H1 (cell line): ENCODE data around the gene CFD. TPM values are rescaled to one million over a fixed set of nuclear protein-coding genes. Genes with fewer than 3 reads are reported as not detected.
A peak's percentile ranks its signal among the peaks of the same experiment; 100 is the strongest.

Experiments used
- CTCF ChIA-PET: fragments of 300-600 bp; sonication (Branson Sonifier 250); formaldehyde crosslinking; loops from one replicate; lab custom pipeline; 2021; ENCODE audit not compliant: partially characterized antibody; lab: Charles Lee
- POLR2A ChIA-PET: fragments of 300-600 bp; sonication (Branson Sonifier 250); formaldehyde crosslinking; loops from one replicate; lab custom pipeline; 2021; ENCODE audit warnings: inconsistent platforms; ENCODE audit not compliant: partially characterized antibody; lab: Charles Lee
- DNase-seq, 2 experiments: peaks; one replicate each; pipeline versions ENCODE4 v3.0.0 to v3.0.0-alpha.2; 2010 to 2022; ENCODE audit warnings: low spot score in 2 of 2, low read depth in 1 of 2, mixed read lengths in 1 of 2
- FAIRE-seq: peaks from 2 replicates; lab custom pipeline; 2011; peaks lifted over from hg19 to GRCh38; lab: Jason Lieb, UNC
- H2AFZ ChIP-seq: 2 replicates; pipeline ENCODE4 v1.8.1; 2012; ENCODE audit warnings: low read length, inconsistent platforms
- H2AK5ac ChIP-seq: 2 replicates; pipeline ENCODE4 v1.6.1; 2013; ENCODE audit warnings: low read depth, low read length
- H2BK120ac ChIP-seq: replicated peaks from 2 replicates; pipeline ENCODE3; 2013; ENCODE audit warnings: low read depth, low read length, inconsistent platforms
- H2BK12ac ChIP-seq: 2 replicates; pipeline ENCODE4 v1.6.1; 2013; ENCODE audit warnings: low read depth, low read length
- H2BK15ac ChIP-seq: 2 replicates; pipeline ENCODE4 v1.6.1; 2013; ENCODE audit warnings: low read length
- H2BK20ac ChIP-seq: 2 replicates; pipeline ENCODE4 v1.6.1; 2013; ENCODE audit warnings: low read length
- H2BK5ac ChIP-seq: 2 replicates; pipeline ENCODE4 v1.6.1; 2013; ENCODE audit warnings: low read depth, low read length
- H3K14ac ChIP-seq: 2 replicates; pipeline ENCODE4 v1.6.1; 2013; ENCODE audit warnings: inconsistent platforms; ENCODE audit not compliant: insufficient read length
- H3K18ac ChIP-seq: 2 replicates; pipeline ENCODE4 v1.6.1; 2013; ENCODE audit warnings: low read length; ENCODE audit errors: extremely low read depth
- H3K23ac ChIP-seq: 2 replicates; pipeline ENCODE4 v1.6.1; 2013; ENCODE audit warnings: inconsistent platforms; ENCODE audit not compliant: insufficient read length
- H3K23me2 ChIP-seq: 2 replicates; pipeline ENCODE4 v1.6.1; 2013; ENCODE audit warnings: low read depth, low read length
- H3K27ac ChIP-seq: 2 replicates; pipeline ENCODE4 v1.6.1; 2011; ENCODE audit warnings: low read depth, low read length, inconsistent platforms
- H3K27me3 ChIP-seq, 4 experiments: replicated peaks in 1 of 4; 1 replicate in 1 of 4; 2 replicates in 3 of 4; pipeline versions ENCODE4 v1.6.1 to v1.8.1; 2011 to 2013; ENCODE audit warnings: low read length in 3 of 4, mild to moderate bottlenecking in 3 of 4, inconsistent platforms in 2 of 4, mixed read lengths in 2 of 4, moderate library complexity in 1 of 4; ENCODE audit not compliant: control insufficient read depth in 3 of 4, insufficient read depth in 3 of 4; ENCODE audit errors: extremely low read depth in 1 of 4
- H3K36me3 ChIP-seq, 4 experiments: 2 replicates each; pipeline versions ENCODE4 v1.6.1 to v1.8.1; 2011 to 2013; ENCODE audit warnings: mild to moderate bottlenecking in 4 of 4, low read length in 3 of 4, moderate library complexity in 2 of 4, control low read depth in 1 of 4, inconsistent platforms in 1 of 4; ENCODE audit not compliant: insufficient read depth in 4 of 4, control insufficient read depth in 2 of 4
- H3K4ac ChIP-seq: replicated peaks from 2 replicates; pipeline ENCODE3; 2013; ENCODE audit warnings: low read length, low read depth, mixed read lengths, inconsistent platforms; ENCODE audit not compliant: insufficient read length
- H3K4me1 ChIP-seq, 4 experiments: replicated peaks in 1 of 4; 1 replicate in 1 of 4; 2 replicates in 3 of 4; pipeline versions ENCODE4 v1.6.1 to v1.8.1; 2011 to 2013; ENCODE audit warnings: low read length in 3 of 4, inconsistent platforms in 2 of 4, mixed read lengths in 1 of 4; ENCODE audit not compliant: insufficient read depth in 4 of 4, control insufficient read depth in 3 of 4
- H3K4me2 ChIP-seq, 2 experiments: 2 replicates each; pipeline versions ENCODE4 v1.6.1 to v1.8.1; 2011 to 2013; ENCODE audit warnings: low read depth in 2 of 2, low read length in 2 of 2, control low read depth in 1 of 2, inconsistent platforms in 1 of 2, mild to moderate bottlenecking in 1 of 2; ENCODE audit not compliant: insufficient read depth in 1 of 2
- H3K4me3 ChIP-seq, 4 experiments: fragments of 200-600, 300-600 bp in 1 of 4; sonication (generic), shearing (Covaris generic), sonication (Bioruptor Twin) in 1 of 4; 2 replicates each; pipeline versions ENCODE4 v1.5.1 to v1.8.1; 2011 to 2016; ENCODE audit warnings: low read length in 4 of 4, low read depth in 3 of 4, control low read depth in 2 of 4, inconsistent platforms in 2 of 4, mild to moderate bottlenecking in 2 of 4, mixed read lengths in 1 of 4, moderate library complexity in 1 of 4; ENCODE audit not compliant: insufficient read depth in 2 of 4; ENCODE audit errors: extremely low read depth in 1 of 4
- H3K56ac ChIP-seq: replicated peaks from 2 replicates; pipeline ENCODE3; 2013; ENCODE audit warnings: low read depth, mild to moderate bottlenecking, mixed read lengths, low read length, inconsistent platforms; ENCODE audit not compliant: insufficient read length
- H3K79me1 ChIP-seq: 2 replicates; pipeline ENCODE4 v1.6.1; 2013; ENCODE audit warnings: low read depth, low read length, control low read depth
- H3K79me2 ChIP-seq, 2 experiments: 2 replicates each; pipeline versions ENCODE4 v1.6.1 to v1.8.1; 2012 to 2013; ENCODE audit warnings: low read length in 2 of 2, mild to moderate bottlenecking in 2 of 2, inconsistent platforms in 1 of 2; ENCODE audit not compliant: insufficient read depth in 2 of 2, control insufficient read depth in 1 of 2
- H3K9ac ChIP-seq, 4 experiments: replicated peaks in 1 of 4; 1 replicate in 1 of 4; 2 replicates in 3 of 4; pipeline versions ENCODE4 v1.6.1 to v1.8.1; 2011 to 2013; ENCODE audit warnings: low read depth in 3 of 4, low read length in 3 of 4, control low read depth in 2 of 4, mild to moderate bottlenecking in 2 of 4, moderate library complexity in 2 of 4, inconsistent platforms in 1 of 4; ENCODE audit errors: extremely low read depth in 1 of 4
- H3K9me3 ChIP-seq, 2 experiments: 2 replicates each; pipeline versions ENCODE4 v1.6.1 to v1.8.1; 2012 to 2013; ENCODE audit warnings: mild to moderate bottlenecking in 2 of 2, moderate library complexity in 2 of 2, control low read depth in 1 of 2, inconsistent platforms in 1 of 2, low read depth in 1 of 2, low read length in 1 of 2, mixed read lengths in 1 of 2; ENCODE audit not compliant: insufficient read depth in 2 of 2
- H4K20me1 ChIP-seq, 2 experiments: replicated peaks in 1 of 2; 2 replicates each; pipeline versions ENCODE3 to v1.8.1; 2011 to 2013; ENCODE audit warnings: inconsistent platforms in 2 of 2, low read length in 2 of 2, mild to moderate bottlenecking in 1 of 2; ENCODE audit not compliant: insufficient read depth in 2 of 2, control insufficient read depth in 1 of 2
- H4K5ac ChIP-seq: 2 replicates; pipeline ENCODE4 v1.6.1; 2013; ENCODE audit warnings: low read length, low read depth, mixed read lengths, inconsistent platforms; ENCODE audit not compliant: insufficient read length
- H4K8ac ChIP-seq: 2 replicates; pipeline ENCODE4 v1.8.0; 2013; ENCODE audit warnings: mild to moderate bottlenecking, moderate library complexity, low read length, inconsistent platforms; ENCODE audit not compliant: insufficient read depth; ENCODE audit errors: extremely low read depth
- H4K91ac ChIP-seq: replicated peaks from 2 replicates; pipeline ENCODE3; 2013; ENCODE audit warnings: low read length, mixed read lengths, inconsistent platforms; ENCODE audit not compliant: insufficient read length
- GABPA ChIP-seq: IDR thresholded peaks from 2 replicates; pipeline ENCODE4 v1.6.1; 2011; ENCODE audit warnings: mild to moderate bottlenecking, low read length, moderate library complexity, borderline replicate concordance; ENCODE audit not compliant: insufficient read depth
- POLR2AphosphoS5 ChIP-seq: IDR thresholded peaks from 2 replicates; pipeline ENCODE4 v1.6.1; 2011; ENCODE audit warnings: low read depth, low read length
- WGBS, 2 experiments: shearing (Covaris generic) in 1 of 2; methylation state at CpG; one replicate each; pipeline versions ENCODE4 v1.1.6 to v1.1.7; 2013 to 2015; ENCODE audit warnings: low lambda C conversion rate in 2 of 2, mixed read lengths in 2 of 2, inconsistent platforms in 1 of 2, low coverage in 1 of 2, missing lambda C conversion rate in 1 of 2; ENCODE audit not compliant: insufficient replicate concordance in 2 of 2, insufficient coverage in 1 of 2, insufficient read length in 1 of 2; ENCODE audit errors: extremely low coverage in 1 of 2, missing lambda C conversion rate in 1 of 2; 5-methylcytosine and 5-hydroxymethylcytosine counted together
- polyA plus RNA-seq, 7 experiments: library from polyadenylated mRNA; depleted of rRNA in 3 of 7; stranded (reverse) in 5 of 7; unstranded in 2 of 7; fragments of >200 nt in 5 of 7; fragments of 200-250 nt in 2 of 7; gene quantifications; 1 replicate in 5 of 7; 2 replicates in 1 of 7; 4 replicates in 1 of 7; pipeline versions ENCODE4 v1.2.1 to v1.2.3, GENCODE V29; 2011 to 2013; ENCODE audit warnings: missing spikeins in 2 of 7, mixed read lengths in 2 of 7
- total RNA-seq: library from RNA; stranded (reverse); fragmentation: NEBNext Ultra II Directional; extraction: Animal tissue kit (Norgen Biotek cat#: 25700); gene quantifications from 2 replicates; pipeline ENCODE4 v1.2.1, GENCODE V29; 2021

CFD gene
- total and polyA plus RNA-seq, 2 of the 8 experiments (the other 6 are each of a cell fraction or from before 2014, with no cell fraction given): 1.7 to 2.8 TPM

- Histone ChIP-seq H3K56ac (peak overlapping the region; percentile 59), H4K8ac (no peak overlapping the region), H4K20me1 (peaks cover 2 to 21% of the 10 kb centered on the region in 2 experiments), H3K27ac (no peak overlapping the region), H2BK5ac (no peak overlapping the region), H3K23ac (no peak overlapping the region), H3K4me1 (no peaks in the 10 kb centered on the region), H3K9ac (no peak overlapping the region), H4K5ac (no peak overlapping the region), H3K4me3 (no peak overlapping the region), H3K23me2 (peaks cover 14% of the 10 kb centered on the region; the same call in 1 of the 2 replicates), H3K79me2 (peaks cover 0 to 13% of the 10 kb centered on the region in 2 experiments; a peak in 1 of 4 replicates), H3K14ac (no peak overlapping the region), H3K9me3 (no peaks in the 10 kb centered on the region), H2BK20ac (no peak overlapping the region), H4K91ac (no peak overlapping the region), H3K79me1 (peaks cover 5% of the 10 kb centered on the region; the same call in 1 of the 2 replicates), H2AFZ (no peak overlapping the region), H2BK120ac (no peak overlapping the region), H3K36me3 (peaks cover 7 to 43% (median 15%) of the 10 kb centered on the region in 4 experiments; a peak in 7 of 8 replicates), H2AK5ac (no peak overlapping the region), H2BK15ac (no peak overlapping the region), H3K4ac (no peak overlapping the region), H2BK12ac (no peak overlapping the region), H3K27me3 (no peaks in the 10 kb centered on the region), H3K4me2 (no peak overlapping the region), H3K18ac (no peak overlapping the region)
- FAIRE-seq: no peak
- ChIA-PET CTCF (interaction anchor here (0.9 to 1.3 kb wide), 2 partner anchors 10 to 74 kb away, joined by 3 to 4 read pairs; no protein-coding TSS in a partner anchor), POLR2A (interaction anchor here (0.7 to 4.0 kb wide), 8 partner anchors 9 to 242 kb away, joined by 3 to 240 read pairs (median 3); partner anchors contain the start of gene PTBP1)
- TF ChIP-seq GABPA (no peak), POLR2AphosphoS5 (peak; percentile 59)
- 92 to 100% methylated on average over 2 to 13 of the region's 13 CpGs for WGBS, 2 experiments
- DNase-seq: no peak
These were observed 43.5 kb upstream of the CFD start for GRCh38 chr19:815775-816499.
